Muscle layer of colon (tissue), 2 donors: ENCODE measurements around the gene TMEM123.

Source experiments
- H3K27ac ChIP-seq: one replicate; pipeline ENCODE4 v1.7.0; 2013; ENCODE audit warnings: low read depth, mild to moderate bottlenecking, low read length, moderate library complexity
- H3K27me3 ChIP-seq, 2 donors: one replicate each; pipeline ENCODE4 v1.7.0; 2013; ENCODE audit warnings: low read length in 2 of 2, mild to moderate bottlenecking in 2 of 2; ENCODE audit not compliant: insufficient read depth in 2 of 2, control insufficient read depth in 1 of 2
- H3K36me3 ChIP-seq: one replicate; pipeline ENCODE4 v1.7.0; 2013; ENCODE audit warnings: mild to moderate bottlenecking, low read length; ENCODE audit not compliant: insufficient read depth
- H3K4me1 ChIP-seq: one replicate; pipeline ENCODE4 v1.7.0; 2013; ENCODE audit warnings: mild to moderate bottlenecking, low read length; ENCODE audit not compliant: insufficient read depth
- H3K4me3 ChIP-seq, 2 donors: one replicate each; pipeline ENCODE4 v1.7.0; 2013; ENCODE audit warnings: low read length in 2 of 2, low read depth in 1 of 2, mild to moderate bottlenecking in 1 of 2, moderate library complexity in 1 of 2
- H3K9ac ChIP-seq: one replicate; pipeline ENCODE4 v1.7.0; 2013; ENCODE audit warnings: low read length
- H3K9me3 ChIP-seq: one replicate; pipeline ENCODE4 v1.7.0; 2013; ENCODE audit warnings: mild to moderate bottlenecking, low read length
- donor health status: abdominal sarcoma.
- donor health status: Adenocarcinoma of cecum.

TMEM123 gene

GRCh38 chr11:102402548-102402947 lies 50.0 kb downstream of the TMEM123 start:
- Histone ChIP-seq H3K4me3 (no peak overlapping the region), H3K27me3 (no peaks in the 10 kb centered on the region), H3K36me3 (peaks cover 25% of the 10 kb centered on the region), H3K9ac (no peak overlapping the region), H3K4me1 (peaks cover 8% of the 10 kb centered on the region), H3K9me3 (no peaks in the 10 kb centered on the region), H3K27ac (no peak overlapping the region)

DNA sequence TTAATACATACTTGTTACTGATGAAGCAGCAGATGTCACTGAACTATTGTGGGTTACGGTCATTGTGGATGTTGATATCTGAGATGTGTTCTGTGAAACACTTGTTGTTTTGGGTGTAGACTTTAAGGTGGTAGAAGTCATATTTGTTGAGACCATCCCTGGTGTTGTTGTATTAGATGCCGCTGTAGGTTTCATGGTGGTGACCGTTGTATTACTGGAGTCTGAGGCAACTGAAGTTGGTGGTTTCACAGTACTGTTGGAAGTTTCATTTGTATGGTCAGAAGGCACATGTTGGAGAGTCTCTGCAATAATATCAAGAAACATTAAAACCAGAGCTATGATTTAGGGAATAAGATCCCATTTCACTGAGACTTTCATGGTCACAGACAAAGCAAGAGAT lies 50.7 kb downstream of the TMEM123 start:
- Histone ChIP-seq H3K4me1 (peaks cover 8% of the 10 kb centered on the region), H3K9me3 (no peaks in the 10 kb centered on the region), H3K36me3 (peaks cover 25% of the 10 kb centered on the region), H3K4me3 (no peak overlapping the region), H3K27ac (no peak overlapping the region), H3K9ac (no peak overlapping the region), H3K27me3 (no peaks in the 10 kb centered on the region)

DNA sequence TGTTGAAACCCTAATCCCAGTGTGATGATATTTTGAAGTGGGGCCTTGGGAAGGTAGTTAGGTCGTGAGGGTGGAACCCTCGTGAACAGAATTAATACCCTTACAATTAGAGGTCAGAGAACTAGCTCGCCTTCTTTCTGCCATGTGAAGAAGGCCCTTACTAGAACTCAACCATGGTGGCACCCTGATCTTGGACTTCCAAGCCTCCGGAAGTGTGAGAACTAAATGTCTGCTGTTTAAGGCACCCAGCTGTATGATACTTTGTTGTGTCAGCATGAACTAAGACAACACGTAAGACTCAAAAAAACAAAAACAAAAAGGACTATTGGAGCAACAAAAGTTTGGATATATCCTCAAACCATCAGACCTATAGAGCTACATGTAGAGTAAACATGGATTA lies 52.0 kb downstream of the TMEM123 start:
- no peak overlapping the region for H3K27ac ChIP-seq
- H3K36me3 ChIP-seq, result peaks cover 25% of the 10 kb centered on the region
- no peaks in the 10 kb centered on the region for H3K27me3 ChIP-seq
- peaks cover 9% of the 10 kb centered on the region for H3K4me1 ChIP-seq
- H3K4me3 ChIP-seq, result no peak overlapping the region
- H3K9me3 ChIP-seq, result no peaks in the 10 kb centered on the region
- H3K9ac ChIP-seq, result no peak overlapping the region

DNA sequence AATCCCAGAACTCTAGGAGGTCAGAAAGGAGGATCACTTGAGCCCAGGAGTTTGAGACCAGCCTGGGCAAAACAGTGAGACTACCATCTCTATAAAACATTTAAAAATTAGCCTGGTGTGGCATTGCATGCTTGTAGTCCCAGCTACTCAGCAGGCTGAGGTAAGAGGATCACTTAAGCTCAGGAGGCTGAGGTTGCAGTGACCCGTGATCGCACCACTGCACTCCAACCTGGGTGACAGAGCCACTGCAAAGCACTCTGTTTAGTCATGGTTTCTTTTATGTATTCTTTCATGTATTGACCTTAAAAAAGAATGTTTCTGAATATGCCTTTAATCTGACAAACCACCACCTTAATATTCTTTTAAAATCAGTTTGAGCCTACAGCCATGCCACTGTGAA lies 53.4 kb downstream of the TMEM123 start:
- peaks cover 31% of the 10 kb centered on the region for H3K36me3 ChIP-seq

DNA sequence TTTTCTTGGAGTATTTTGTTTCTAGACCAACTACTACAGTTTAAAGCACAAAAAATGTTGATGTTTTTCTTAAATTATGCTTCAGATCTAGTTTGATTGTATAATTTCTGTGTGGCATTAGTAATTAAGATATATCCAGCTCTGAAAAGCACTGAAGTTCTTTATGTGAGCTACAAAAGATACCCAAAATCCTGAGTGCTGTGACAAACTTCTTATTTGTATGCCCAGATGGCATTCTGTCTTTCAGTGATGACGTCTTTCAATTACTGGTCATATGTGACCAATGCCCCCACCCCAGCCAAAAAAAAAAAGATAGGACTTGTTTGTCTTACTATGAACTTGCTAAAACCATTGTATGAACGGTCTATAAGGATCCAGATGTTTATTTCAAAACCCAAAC lies 54.3 kb downstream of the TMEM123 start:
- Histone ChIP-seq H3K9ac (no peak overlapping the region), H3K4me3 (no peak overlapping the region), H3K36me3 (peaks cover 34% of the 10 kb centered on the region), H3K27ac (no peak overlapping the region), H3K9me3 (no peaks in the 10 kb centered on the region), H3K27me3 (no peaks in the 10 kb centered on the region), H3K4me1 (peaks cover 9% of the 10 kb centered on the region)

More for the DNA sequence above, 53.4 kb downstream of the TMEM123 start:
- H3K9me3 ChIP-seq, result no peaks in the 10 kb centered on the region
- H3K27me3 ChIP-seq, result no peaks in the 10 kb centered on the region
- H3K4me1 ChIP-seq, result peaks cover 9% of the 10 kb centered on the region
- H3K4me3 ChIP-seq, result no peak overlapping the region
- no peak overlapping the region for H3K27ac ChIP-seq
- no peak overlapping the region for H3K9ac ChIP-seq

DNA sequence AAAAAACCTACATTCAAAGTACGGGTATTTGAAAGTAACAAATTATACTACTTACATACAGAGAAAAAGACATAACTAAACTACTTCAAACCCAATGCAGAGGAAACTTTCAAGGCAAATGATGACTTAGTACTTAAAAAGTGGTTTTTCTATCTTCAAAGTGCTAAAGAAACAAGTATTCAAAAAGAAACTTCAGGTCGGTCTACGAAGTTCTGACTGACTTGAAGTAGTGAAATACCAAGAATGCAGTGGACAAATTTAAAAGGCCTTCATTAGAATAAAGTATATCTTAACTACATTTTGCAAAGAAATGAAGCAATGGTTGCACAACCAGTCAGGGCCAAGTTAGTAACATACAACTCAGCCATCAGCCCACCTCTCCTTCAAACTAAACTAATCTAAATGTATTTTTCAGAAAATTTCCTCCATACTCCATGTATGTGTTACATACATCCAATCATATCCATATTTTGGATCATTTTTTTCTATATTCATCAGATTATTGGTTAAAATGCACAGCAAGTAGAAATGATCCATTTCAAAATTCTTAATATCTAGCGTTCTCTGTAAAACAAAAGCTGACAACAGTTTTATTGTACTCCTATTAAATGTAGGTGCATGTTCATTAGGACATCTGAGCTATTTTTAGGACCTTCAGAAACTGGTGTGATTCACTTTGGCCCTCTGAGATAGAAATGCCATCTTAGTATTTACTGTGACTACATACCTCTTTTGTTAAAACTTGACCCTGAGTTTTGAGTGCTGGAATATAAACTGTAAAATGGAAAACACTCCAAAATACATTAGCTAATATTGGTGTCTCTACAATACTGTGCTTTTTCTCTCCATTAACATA lies 55.6 kb downstream of the TMEM123 start:
- no peak overlapping the region for H3K9ac ChIP-seq
- H3K4me1 ChIP-seq, result peaks cover 9% of the 10 kb centered on the region
- H3K27ac ChIP-seq, result no peak overlapping the region
- no peak overlapping the region for H3K4me3 ChIP-seq
- peaks cover 42% of the 10 kb centered on the region for H3K36me3 ChIP-seq
- H3K9me3 ChIP-seq, result no peaks in the 10 kb centered on the region
- no peaks in the 10 kb centered on the region for H3K27me3 ChIP-seq

DNA sequence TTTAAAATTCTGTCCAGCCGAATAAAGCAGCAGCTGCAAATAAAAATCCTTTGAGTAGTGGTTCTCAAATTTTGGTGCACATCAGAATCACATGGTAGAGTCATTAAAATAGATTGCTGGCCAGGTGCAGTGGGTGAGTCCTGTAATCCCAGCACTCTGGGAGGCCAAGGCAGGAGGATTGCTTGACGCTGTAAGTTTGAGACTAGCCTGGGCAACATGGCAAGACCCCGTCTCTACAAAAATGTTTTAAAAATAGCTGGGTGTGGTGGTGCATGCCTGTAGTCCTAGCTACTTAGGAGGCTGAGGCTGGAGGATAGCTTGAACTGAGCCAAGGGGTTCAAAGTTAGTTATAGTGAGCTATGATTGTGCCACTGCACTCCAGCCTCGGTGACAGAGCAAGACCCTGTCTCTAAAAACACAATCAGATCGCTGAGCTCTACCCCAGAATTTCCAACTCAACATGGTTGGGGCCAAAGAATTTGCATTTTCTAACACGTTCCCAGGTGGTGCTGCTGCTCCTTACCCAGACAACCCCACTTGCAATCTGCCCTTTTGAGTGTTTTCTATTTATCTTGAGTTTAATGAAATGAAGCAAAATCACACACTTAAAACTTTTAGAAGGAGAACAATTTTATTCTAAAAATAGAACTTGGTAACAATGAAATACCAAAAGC lies 56.7 kb downstream of the TMEM123 start:
- Histone ChIP-seq H3K27ac (no peak overlapping the region), H3K27me3 (no peaks in the 10 kb centered on the region), H3K9ac (no peak overlapping the region), H3K4me3 (no peak overlapping the region), H3K9me3 (no peaks in the 10 kb centered on the region), H3K36me3 (peaks cover 43% of the 10 kb centered on the region), H3K4me1 (peaks cover 12% of the 10 kb centered on the region)

- peaks cover 39% of the 10 kb centered on the region for H3K36me3 ChIP-seq
- H3K27ac ChIP-seq, result no peak overlapping the region
- no peaks in the 10 kb centered on the region for H3K9me3 ChIP-seq
- H3K27me3 ChIP-seq, result no peaks in the 10 kb centered on the region
- no peak overlapping the region for H3K4me3 ChIP-seq
- H3K4me1 ChIP-seq, result peaks cover 18% of the 10 kb centered on the region
- no peak overlapping the region for H3K9ac ChIP-seq
Measured at GRCh38 chr11:102393272-102393730, 59.3 kb downstream of the TMEM123 start.

DNA sequence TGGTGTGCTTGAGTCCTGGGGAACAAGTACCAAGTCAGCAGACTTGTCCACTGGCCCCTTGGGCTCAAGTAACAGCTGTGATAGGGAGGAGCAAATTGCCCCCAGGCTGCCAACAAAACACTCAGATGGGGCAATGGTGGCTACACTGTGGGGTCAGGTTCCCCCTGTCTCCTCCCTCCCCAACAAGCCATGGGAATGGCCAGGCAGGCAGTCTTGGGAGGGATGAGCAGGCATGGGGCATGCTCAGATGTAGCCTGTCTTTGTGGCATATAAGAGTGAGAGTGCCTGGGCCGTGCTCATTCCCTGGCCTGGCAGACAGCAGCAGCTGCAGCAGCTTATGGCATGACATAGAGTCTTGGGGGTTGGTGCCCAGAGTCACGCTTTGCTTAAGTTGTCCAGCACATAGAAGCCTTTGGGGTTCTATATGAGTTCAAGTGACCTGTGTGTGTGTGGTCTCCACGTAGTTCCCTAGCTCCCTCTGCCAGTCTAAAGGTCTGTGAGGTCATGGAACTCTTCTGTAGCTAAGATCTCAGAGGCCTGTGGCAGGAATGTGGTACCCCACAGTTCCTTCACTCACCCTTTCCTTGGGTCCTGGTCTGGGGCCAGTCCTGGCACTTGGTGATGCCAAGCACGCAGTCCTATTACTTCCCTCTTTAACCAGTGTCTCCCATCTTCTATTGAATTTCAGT lies 60.9 kb downstream of the TMEM123 start:
- no peaks in the 10 kb centered on the region for H3K27me3 ChIP-seq
- no peak overlapping the region for H3K27ac ChIP-seq
- H3K9ac ChIP-seq, result no peak overlapping the region
- H3K9me3 ChIP-seq, result no peaks in the 10 kb centered on the region
- peaks cover 47% of the 10 kb centered on the region for H3K36me3 ChIP-seq
- peaks cover 9% of the 10 kb centered on the region for H3K4me1 ChIP-seq
- no peak overlapping the region for H3K4me3 ChIP-seq

DNA sequence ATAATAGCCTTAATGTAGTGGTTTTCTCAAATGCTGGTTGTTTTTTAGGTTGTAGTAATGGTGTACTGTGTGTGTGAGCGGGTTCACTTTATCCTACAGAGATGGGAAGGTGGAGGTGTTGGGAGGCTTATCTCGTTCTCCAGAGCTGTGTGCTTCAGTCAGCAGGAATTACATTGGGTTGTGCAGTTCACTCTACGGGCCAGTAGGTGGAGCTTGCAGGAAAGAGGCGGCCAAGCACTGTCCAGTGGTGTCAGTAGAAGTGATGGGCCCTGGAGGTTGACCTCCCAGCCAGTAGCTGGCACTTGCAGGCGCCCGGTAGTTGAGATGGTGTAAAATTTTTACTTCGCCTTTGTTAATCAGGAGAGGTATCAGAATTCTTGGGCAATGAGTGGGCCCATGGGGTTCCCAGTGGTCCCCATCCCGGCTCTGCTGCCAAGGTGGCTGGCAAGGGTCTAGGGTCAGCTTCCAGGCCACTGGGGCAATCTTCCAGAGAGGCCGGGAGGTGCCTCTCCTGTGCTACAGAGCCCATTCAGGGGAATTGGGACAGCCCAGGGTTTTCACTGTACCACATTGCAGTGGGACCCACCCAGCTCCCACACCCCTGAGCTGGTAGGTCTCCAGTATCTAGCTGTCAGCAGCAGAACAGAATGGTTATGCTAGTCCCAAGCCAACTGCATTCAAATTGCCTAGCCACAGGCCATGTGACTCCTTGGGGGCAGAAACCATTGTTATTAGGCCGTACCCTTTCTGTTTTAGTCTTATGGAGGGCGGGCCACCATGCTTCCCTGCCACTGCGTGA lies 61.7 kb downstream of the TMEM123 start:
- Histone ChIP-seq H3K27me3 (no peaks in the 10 kb centered on the region), H3K9me3 (no peaks in the 10 kb centered on the region), H3K9ac (no peak overlapping the region), H3K4me3 (no peak overlapping the region), H3K36me3 (peaks cover 47% of the 10 kb centered on the region), H3K27ac (no peak overlapping the region), H3K4me1 (peaks cover 8% of the 10 kb centered on the region)

DNA sequence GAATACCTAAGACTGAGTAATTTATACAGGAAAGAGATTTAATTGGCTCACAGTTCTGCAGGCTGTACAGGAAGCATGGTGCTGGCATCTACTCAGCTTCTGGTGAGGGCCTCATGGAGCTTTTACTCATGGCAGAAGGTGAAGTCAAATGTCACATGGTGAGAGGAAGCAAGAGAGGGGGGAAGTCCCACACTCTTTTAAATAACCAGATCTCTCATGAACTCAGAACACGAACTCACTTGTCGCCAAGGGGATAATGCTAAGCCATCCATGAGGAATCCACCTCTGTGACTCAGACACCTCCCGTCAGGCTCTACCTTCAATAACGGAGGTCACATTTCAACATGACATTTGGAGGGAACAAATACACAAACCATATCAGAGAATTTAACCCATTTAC lies 63.3 kb downstream of the TMEM123 start:
- H3K36me3 ChIP-seq, result peaks cover 47% of the 10 kb centered on the region
- no peaks in the 10 kb centered on the region for H3K27me3 ChIP-seq
- no peaks in the 10 kb centered on the region for H3K9me3 ChIP-seq
- H3K4me1 ChIP-seq, result peaks cover 8% of the 10 kb centered on the region
- H3K27ac ChIP-seq, result no peak overlapping the region
- no peak overlapping the region for H3K9ac ChIP-seq
- no peak overlapping the region for H3K4me3 ChIP-seq
